Liver (tissue), 9 donors: ENCODE results near the gene TLN1. TPM values are rescaled to one million over a fixed set of nuclear protein-coding genes. Genes with fewer than 3 reads are reported as not detected.

Source experiments
- DNase-seq: peaks from one replicate; pipeline ENCODE4 v3.0.0-alpha.2; 2017; ENCODE audit warnings: low spot score
- H3K27ac ChIP-seq, 2 donors: one replicate each; pipeline ENCODE4 v1.7.0; 2013; ENCODE audit warnings: inconsistent platforms in 2 of 2, low read length in 2 of 2, control low read depth in 1 of 2, low read depth in 1 of 2, mild to moderate bottlenecking in 1 of 2
- H3K27me3 ChIP-seq, 4 donors: one replicate each; pipeline versions ENCODE4 v1.6.1 to v1.7.0; 2013; ENCODE audit warnings: low read length in 3 of 4, inconsistent platforms in 1 of 4, mild to moderate bottlenecking in 1 of 4, moderate library complexity in 1 of 4; ENCODE audit not compliant: control insufficient read depth in 4 of 4, insufficient read depth in 4 of 4
- H3K36me3 ChIP-seq, 4 donors: one replicate each; pipeline versions ENCODE4 v1.6.1 to v1.7.0; 2013; ENCODE audit warnings: low read length in 3 of 4, mild to moderate bottlenecking in 3 of 4, low read depth in 1 of 4, moderate library complexity in 1 of 4; ENCODE audit not compliant: control insufficient read depth in 4 of 4, insufficient read depth in 3 of 4
- H3K4me1 ChIP-seq, 4 donors: one replicate each; pipeline versions ENCODE4 v1.6.1 to v1.7.0; 2013; ENCODE audit warnings: low read length in 3 of 4, mild to moderate bottlenecking in 3 of 4, moderate library complexity in 1 of 4; ENCODE audit not compliant: control insufficient read depth in 4 of 4, insufficient read depth in 4 of 4
- H3K4me3 ChIP-seq, 3 donors: one replicate each; pipeline versions ENCODE4 v1.6.1 to v1.7.0; 2013; ENCODE audit warnings: low read length in 3 of 3, control low read depth in 1 of 3, low read depth in 1 of 3, mild to moderate bottlenecking in 1 of 3
- H3K9ac ChIP-seq, 2 donors: one replicate each; pipeline ENCODE4 v1.7.0; 2013; ENCODE audit warnings: low read length in 2 of 2, mild to moderate bottlenecking in 2 of 2, moderate library complexity in 2 of 2, control low read depth in 1 of 2, low read depth in 1 of 2
- H3K9me3 ChIP-seq, 4 donors: one replicate each; pipeline versions ENCODE4 v1.6.1 to v1.7.0; 2013; ENCODE audit warnings: low read length in 3 of 4; ENCODE audit not compliant: control insufficient read depth in 4 of 4
- ATF3 ChIP-seq: IDR thresholded peaks from 2 replicates; pipeline ENCODE4 v1.6.1; 2016; ENCODE audit warnings: antibody characterized with exemption
- CTCF ChIP-seq: fragments of 150-350 bp; IDR thresholded peaks from 2 replicates; pipeline ENCODE4 v1.5.1; 2017; ENCODE audit warnings: improper control_type of control experiment, low read depth, low read length; ENCODE audit not compliant: missing input control
- EGR1 ChIP-seq, 2 donors: IDR thresholded peaks; 2 replicates each; pipeline ENCODE4 v1.6.1; 2016 to 2018; ENCODE audit warnings: antibody characterized with exemption in 2 of 2, low read depth in 2 of 2
- FOXA1 ChIP-seq: IDR thresholded peaks from 2 replicates; pipeline ENCODE4 v1.6.1; 2016; ENCODE audit warnings: antibody characterized with exemption
- FOXA2 ChIP-seq: IDR thresholded peaks from 2 replicates; pipeline ENCODE4 v1.6.1; 2016; ENCODE audit warnings: antibody characterized with exemption
- GABPA ChIP-seq, 2 donors: IDR thresholded peaks in 1 of 2; conservative IDR thresholded peaks in 1 of 2; 2 replicates each; pipeline ENCODE4 v1.6.1; 2016; ENCODE audit warnings: antibody characterized with exemption in 2 of 2, mild to moderate bottlenecking in 1 of 2, moderate library complexity in 1 of 2
- HNF4A ChIP-seq, 2 donors: conservative IDR thresholded peaks; 2 replicates each; pipeline ENCODE4 v1.6.1; 2016; ENCODE audit warnings: antibody characterized with exemption in 2 of 2, mild to moderate bottlenecking in 2 of 2
- HNF4G ChIP-seq: IDR thresholded peaks from 2 replicates; pipeline ENCODE4 v1.6.1; 2016; ENCODE audit warnings: antibody characterized with exemption
- JUND ChIP-seq, 2 donors: IDR thresholded peaks; 2 replicates each; pipeline ENCODE4 v1.6.1; 2016; ENCODE audit warnings: antibody characterized with exemption in 2 of 2
- MAX ChIP-seq: IDR thresholded peaks from 2 replicates; pipeline ENCODE4 v1.6.1; 2016; ENCODE audit warnings: antibody characterized with exemption
- NR2F2 ChIP-seq: IDR thresholded peaks from 2 replicates; pipeline ENCODE4 v1.6.1; 2016; ENCODE audit warnings: antibody characterized with exemption
- RAD21 ChIP-seq, 2 donors: IDR thresholded peaks; 2 replicates each; pipeline ENCODE4 v1.6.1; 2016; ENCODE audit warnings: antibody characterized with exemption in 2 of 2, mild to moderate bottlenecking in 2 of 2
- REST ChIP-seq: IDR thresholded peaks from 2 replicates; pipeline ENCODE4 v1.6.1; 2016; ENCODE audit warnings: antibody characterized with exemption, mild to moderate bottlenecking
- RXRA ChIP-seq, 2 donors: IDR thresholded peaks; 2 replicates each; pipeline ENCODE4 v1.6.1; 2017 to 2018; ENCODE audit warnings: antibody characterized with exemption in 2 of 2, mild to moderate bottlenecking in 1 of 2
- SP1 ChIP-seq: IDR thresholded peaks from 2 replicates; pipeline ENCODE4 v1.6.1; 2018; ENCODE audit warnings: antibody characterized with exemption, mild to moderate bottlenecking
- TAF1 ChIP-seq: conservative IDR thresholded peaks from 2 replicates; pipeline ENCODE4 v1.6.1; 2016; ENCODE audit warnings: antibody characterized with exemption, mild to moderate bottlenecking
- YY1 ChIP-seq: IDR thresholded peaks from 2 replicates; pipeline ENCODE4 v1.6.1; 2016; ENCODE audit warnings: antibody characterized with exemption, mild to moderate bottlenecking
- WGBS: extraction: QIAGEN DNeasy Blood & Tissue Kit; methylation state at CpG from one replicate; pipeline ENCODE4 v1.1.7; 2013; 5-methylcytosine and 5-hydroxymethylcytosine counted together
- polyA plus RNA-seq, 2 donors: library from polyadenylated mRNA; stranded (reverse) in 1 of 2; unstranded in 1 of 2; fragments of 200-250 nt in 1 of 2; fragments of >200 nt in 1 of 2; fragmentation: Nextera tagmentation in 1 of 2; extraction: Ambion mirVana in 1 of 2; gene quantifications; one replicate each; pipeline versions ENCODE4 v1.2.1 to v1.2.3, GENCODE V29; 2013 to 2015
- total RNA-seq, 2 donors: library from RNA; depleted of rRNA; stranded (reverse); fragments of >200 nt; gene quantifications; one replicate each; pipeline ENCODE4 v1.2.3, GENCODE V29; 2014
- donor health status: healthy.
- donor health status: healthy.
- donor health status: healthy.
- donor health status: healthy.
- donor health status: healthy.

TLN1 gene
- total and polyA plus RNA-seq, 4 donors = 24.5 to 184 (median 125) TPM

- Histone ChIP-seq H3K36me3 (peaks cover 51 to 97% (median 95%) of the 10 kb centered on the region in 4 donors), H3K27ac (no peak overlapping the region), H3K9ac (no peak overlapping the region), H3K9me3 (no peaks in the 10 kb centered on the region), H3K4me3 (no peak overlapping the region), H3K27me3 (no peaks in the 10 kb centered on the region), H3K4me1 (no peaks in the 10 kb centered on the region)
- 95% methylated on average over 26 of the region's 26 CpGs for WGBS
- no peak for DNase-seq
- TF ChIP-seq MAX = no peak
- TF ChIP-seq EGR1 (IDR thresholded peaks at IDR 0.05; ENCODE audit: low read depth in 2 of 2) = no peak
- no peak for TF ChIP-seq RAD21 (IDR thresholded peaks at IDR 0.05)
- TF ChIP-seq NR2F2 = no peak
- TF ChIP-seq TAF1 = no peak
- no peak for TF ChIP-seq GABPA (IDR thresholded peaks at IDR 0.05 in 1 of 2, conservative IDR thresholded peaks at IDR 0.05 in 1 of 2)
- no peak for TF ChIP-seq SP1
- no peak for TF ChIP-seq FOXA2
- TF ChIP-seq HNF4A (conservative IDR thresholded peaks at IDR 0.05) = no peak
- no peak for TF ChIP-seq RXRA (IDR thresholded peaks at IDR 0.05)
- no peak for TF ChIP-seq JUND (IDR thresholded peaks at IDR 0.05)
- TF ChIP-seq ATF3 = no peak
- no peak for TF ChIP-seq FOXA1
- TF ChIP-seq YY1 = no peak
- no peak for TF ChIP-seq CTCF
- no peak for TF ChIP-seq HNF4G
- TF ChIP-seq REST = no peak
Measured at GRCh38 chr9:35703906-35704672, 27.9 kb downstream of the TLN1 start.

GRCh38 chr9:35702696-35703095, 29.3 kb downstream of the TLN1 start:
- Histone ChIP-seq H3K4me1 (no peaks in the 10 kb centered on the region), H3K27ac (no peak overlapping the region), H3K9me3 (no peaks in the 10 kb centered on the region), H3K4me3 (no peak overlapping the region), H3K9ac (no peak overlapping the region), H3K36me3 (peaks cover 50 to 98% (median 96%) of the 10 kb centered on the region in 4 donors), H3K27me3 (no peaks in the 10 kb centered on the region)
- 96% methylated on average over 7 of the region's 7 CpGs for WGBS
- DNase-seq = no peak
- no peak for TF ChIP-seq RAD21 (IDR thresholded peaks at IDR 0.05)
- TF ChIP-seq YY1 = no peak
